PC-9 (cell line): ENCODE results near the gene SSC5D.

Source experiments
- EZH2 ChIP-seq: fragments of 200-600 bp; sonication (generic); IDR thresholded peaks from 2 replicates; pipeline ENCODE4 v1.8.0; 2017; ENCODE audit warnings: antibody characterized with exemption, low read depth
- TF ChIP-seq, protein P1 (sequence below): fragments of 200-600 bp; sonication (generic); conservative IDR thresholded peaks from 2 replicates; pipeline ENCODE4 v1.6.1; 2017; ENCODE audit warnings: mixed run types, antibody characterized with exemption, mild to moderate bottlenecking, moderate library complexity

DNA sequence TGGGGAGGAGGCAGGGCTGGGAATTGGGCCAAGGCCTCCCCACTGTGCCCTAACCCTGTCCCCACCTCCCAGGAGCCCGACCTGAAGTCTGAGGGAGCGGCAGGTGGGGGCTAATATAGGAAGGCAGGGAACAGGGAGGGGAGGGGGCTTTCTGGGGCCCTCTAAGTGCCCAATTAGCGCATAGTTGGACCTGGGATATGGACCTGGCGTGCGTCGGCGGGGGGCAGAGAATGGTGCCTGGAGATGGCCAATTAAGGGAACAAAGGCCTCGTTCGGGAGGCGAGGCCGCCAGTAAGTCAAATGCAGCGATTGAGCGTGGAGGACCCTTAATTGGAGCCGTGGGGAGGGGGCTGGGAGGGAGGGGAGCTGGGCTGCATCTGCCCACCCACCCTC is 23.6 kb upstream of the SSC5D start, which contains the start of gene C19orf85:
- TF ChIP-seq, protein P1, sequence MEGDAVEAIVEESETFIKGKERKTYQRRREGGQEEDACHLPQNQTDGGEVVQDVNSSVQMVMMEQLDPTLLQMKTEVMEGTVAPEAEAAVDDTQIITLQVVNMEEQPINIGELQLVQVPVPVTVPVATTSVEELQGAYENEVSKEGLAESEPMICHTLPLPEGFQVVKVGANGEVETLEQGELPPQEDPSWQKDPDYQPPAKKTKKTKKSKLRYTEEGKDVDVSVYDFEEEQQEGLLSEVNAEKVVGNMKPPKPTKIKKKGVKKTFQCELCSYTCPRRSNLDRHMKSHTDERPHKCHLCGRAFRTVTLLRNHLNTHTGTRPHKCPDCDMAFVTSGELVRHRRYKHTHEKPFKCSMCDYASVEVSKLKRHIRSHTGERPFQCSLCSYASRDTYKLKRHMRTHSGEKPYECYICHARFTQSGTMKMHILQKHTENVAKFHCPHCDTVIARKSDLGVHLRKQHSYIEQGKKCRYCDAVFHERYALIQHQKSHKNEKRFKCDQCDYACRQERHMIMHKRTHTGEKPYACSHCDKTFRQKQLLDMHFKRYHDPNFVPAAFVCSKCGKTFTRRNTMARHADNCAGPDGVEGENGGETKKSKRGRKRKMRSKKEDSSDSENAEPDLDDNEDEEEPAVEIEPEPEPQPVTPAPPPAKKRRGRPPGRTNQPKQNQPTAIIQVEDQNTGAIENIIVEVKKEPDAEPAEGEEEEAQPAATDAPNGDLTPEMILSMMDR: no peak
- TF ChIP-seq EZH2: no peak
